Esophagus muscularis mucosa (tissue), 4 donors: ENCODE data around the gene CTDSPL. TPM values are rescaled to one million over a fixed set of nuclear protein-coding genes. Genes with fewer than 3 reads are reported as not detected.

Experiments used
- DNase-seq: peaks from one replicate; pipeline ENCODE4 v3.0.0-alpha.2; 2017; ENCODE audit errors: extremely low spot score
- H3K27ac ChIP-seq, 4 donors: fragments of 200-600 bp; sonication (generic); replicated peaks in 1 of 4; 1 replicate in 3 of 4; 2 replicates in 1 of 4; pipeline ENCODE4 v1.5.1; 2016 to 2019; ENCODE audit warnings: mild to moderate bottlenecking in 1 of 4
- H3K27me3 ChIP-seq, 4 donors: fragments of 200-600 bp; sonication (generic); one replicate each; pipeline versions ENCODE4 v1.5.1 to v1.6.0; 2016 to 2019
- H3K36me3 ChIP-seq, 4 donors: fragments of 200-600 bp; sonication (generic); one replicate each; pipeline ENCODE4 v1.5.1; 2016 to 2019
- H3K4me1 ChIP-seq, 4 donors: fragments of 200-600 bp; sonication (generic); one replicate each; pipeline ENCODE4 v1.5.1; 2016 to 2019
- H3K4me3 ChIP-seq, 4 donors: fragments of 200-600 bp; sonication (generic); 1 replicate in 2 of 4; 2 replicates in 2 of 4; pipeline ENCODE4 v1.5.1; 2016 to 2019; ENCODE audit warnings: mild to moderate bottlenecking in 4 of 4, moderate library complexity in 1 of 4
- H3K9me3 ChIP-seq, 4 donors: fragments of 200-600 bp; sonication (generic); 1 replicate in 3 of 4; 2 replicates in 1 of 4; pipeline ENCODE4 v1.5.1; 2016 to 2019
- EP300 ChIP-seq: sonication (generic); formaldehyde crosslinking; IDR thresholded peaks from one replicate; pipeline ENCODE4 v1.6.1; 2017; ENCODE audit warnings: antibody characterized with exemption
- POLR2A ChIP-seq: fragments of 450-650 bp; IDR thresholded peaks from one replicate; pipeline ENCODE4 v1.6.1; 2017; ENCODE audit warnings: antibody characterized with exemption, moderate library complexity, mild to moderate bottlenecking, low read depth
- POLR2AphosphoS5 ChIP-seq, 2 donors: sonication (generic); formaldehyde crosslinking; IDR thresholded peaks; one replicate each; pipeline ENCODE4 v1.6.1; 2017; ENCODE audit warnings: antibody characterized with exemption in 2 of 2
- WGBS: methylation state at CpG from one replicate; pipeline ENCODE4 v1.1.5; 2018; 5-methylcytosine and 5-hydroxymethylcytosine counted together
- intact Hi-C: fragments of 100-400 bp; cut with DNase I; formaldehyde crosslinking; loops from one replicate; pipeline ENCODE4 v1.15.1; 2023
- total RNA-seq, 4 donors: library from RNA; depleted of rRNA; stranded (reverse); fragments of >200 nt; gene quantifications; one replicate each; pipeline versions ENCODE4 v1.1.0 to v1.2.1, GENCODE V29; 2016
- TF ChIP-seq, protein P1 (sequence below), 3 experiments: fragments of 200-600 bp in 2 of 3; fragments of 450-650 bp in 1 of 3; sonication (generic) in 2 of 3; IDR thresholded peaks; one replicate each; pipeline ENCODE4 v1.5.1; 2017 to 2019; ENCODE audit warnings: antibody characterized with exemption in 3 of 3, mild to moderate bottlenecking in 2 of 3, moderate library complexity in 1 of 3

CTDSPL gene
- total RNA-seq, 4 donors from 2014 or later = 39.9 to 60.6 (median 54.6) TPM

DNA sequence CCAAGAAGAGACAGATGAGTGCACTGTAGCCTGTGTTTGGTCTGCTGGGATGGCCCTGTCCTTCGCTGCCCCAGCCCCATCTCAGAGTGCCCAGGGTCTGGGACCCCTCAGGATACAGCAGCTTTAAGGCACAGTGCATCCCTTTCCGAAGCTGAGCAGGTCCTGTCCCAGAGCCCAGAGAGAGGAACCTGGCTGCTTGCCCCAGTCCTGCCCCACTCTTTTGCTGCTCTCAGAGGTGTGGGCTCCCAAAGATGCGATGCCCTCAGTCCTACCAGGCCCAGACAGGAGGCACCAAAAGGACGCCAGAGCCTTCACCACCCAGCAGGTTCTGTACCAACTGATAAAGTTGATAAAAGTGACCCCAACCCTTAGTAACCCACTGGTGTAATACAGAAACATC, 159.5 kb downstream of the CTDSPL start:
- H3K4me1 ChIP-seq = peaks cover 10 to 23% (median 22%) of the 10 kb centered on the region in 4 donors
- H3K27ac ChIP-seq = no peak overlapping the region
- DNase-seq = no peak
- H3K4me3 ChIP-seq = no peak overlapping the region
- H3K36me3 ChIP-seq = peaks cover 10 to 42% (median 36%) of the 10 kb centered on the region in 4 donors
- intact Hi-C loops = no loop called here
- H3K9me3 ChIP-seq = peaks cover 0 to 5% (median 2%) of the 10 kb centered on the region in 4 donors
- 87% methylated on average over 4 of the region's 4 CpGs for WGBS
- no peak for TF ChIP-seq EP300
- TF ChIP-seq, protein P1, sequence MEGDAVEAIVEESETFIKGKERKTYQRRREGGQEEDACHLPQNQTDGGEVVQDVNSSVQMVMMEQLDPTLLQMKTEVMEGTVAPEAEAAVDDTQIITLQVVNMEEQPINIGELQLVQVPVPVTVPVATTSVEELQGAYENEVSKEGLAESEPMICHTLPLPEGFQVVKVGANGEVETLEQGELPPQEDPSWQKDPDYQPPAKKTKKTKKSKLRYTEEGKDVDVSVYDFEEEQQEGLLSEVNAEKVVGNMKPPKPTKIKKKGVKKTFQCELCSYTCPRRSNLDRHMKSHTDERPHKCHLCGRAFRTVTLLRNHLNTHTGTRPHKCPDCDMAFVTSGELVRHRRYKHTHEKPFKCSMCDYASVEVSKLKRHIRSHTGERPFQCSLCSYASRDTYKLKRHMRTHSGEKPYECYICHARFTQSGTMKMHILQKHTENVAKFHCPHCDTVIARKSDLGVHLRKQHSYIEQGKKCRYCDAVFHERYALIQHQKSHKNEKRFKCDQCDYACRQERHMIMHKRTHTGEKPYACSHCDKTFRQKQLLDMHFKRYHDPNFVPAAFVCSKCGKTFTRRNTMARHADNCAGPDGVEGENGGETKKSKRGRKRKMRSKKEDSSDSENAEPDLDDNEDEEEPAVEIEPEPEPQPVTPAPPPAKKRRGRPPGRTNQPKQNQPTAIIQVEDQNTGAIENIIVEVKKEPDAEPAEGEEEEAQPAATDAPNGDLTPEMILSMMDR (IDR thresholded peaks at IDR 0.05) = no peak
- no peak for TF ChIP-seq POLR2A
- TF ChIP-seq POLR2AphosphoS5 (IDR thresholded peaks at IDR 0.05) = no peak
- H3K27me3 ChIP-seq = no peaks in the 10 kb centered on the region

DNA sequence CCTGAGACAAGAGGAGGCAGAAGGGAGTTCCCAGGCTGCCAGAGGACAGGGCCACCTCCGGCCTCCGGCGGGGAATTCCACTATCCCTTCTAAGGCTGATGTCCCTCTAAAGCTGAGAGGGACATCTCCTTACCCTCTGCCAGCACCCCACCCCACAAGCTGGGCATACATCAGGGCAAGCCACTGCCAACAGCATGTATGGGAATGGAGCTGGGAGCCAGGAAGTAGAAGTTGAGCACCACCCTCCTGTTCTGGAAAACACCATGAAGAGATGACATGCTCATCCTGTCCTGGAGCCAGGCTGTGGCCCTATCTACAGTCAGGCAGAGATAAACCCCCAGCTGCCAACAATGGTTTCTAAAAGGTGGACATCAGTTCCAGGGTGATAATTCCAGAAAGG, 160.6 kb downstream of the CTDSPL start:
- Histone ChIP-seq H3K27ac (no peak overlapping the region), H3K36me3 (peaks cover under 1 to 31% (median 25%) of the 10 kb centered on the region in 4 donors), H3K27me3 (no peaks in the 10 kb centered on the region), H3K4me1 (peaks cover 10 to 30% (median 25%) of the 10 kb centered on the region in 4 donors), H3K9me3 (no peaks in the 10 kb centered on the region), H3K4me3 (no peak overlapping the region)
- DNase-seq = no peak
- 67% methylated on average over 3 of the region's 3 CpGs for WGBS
- intact Hi-C loops = no loop called here
- TF ChIP-seq, protein P1 (IDR thresholded peaks at IDR 0.05) = no peak
- TF ChIP-seq EP300 = no peak
- no peak for TF ChIP-seq POLR2A
- no peak for TF ChIP-seq POLR2AphosphoS5 (IDR thresholded peaks at IDR 0.05)

DNA sequence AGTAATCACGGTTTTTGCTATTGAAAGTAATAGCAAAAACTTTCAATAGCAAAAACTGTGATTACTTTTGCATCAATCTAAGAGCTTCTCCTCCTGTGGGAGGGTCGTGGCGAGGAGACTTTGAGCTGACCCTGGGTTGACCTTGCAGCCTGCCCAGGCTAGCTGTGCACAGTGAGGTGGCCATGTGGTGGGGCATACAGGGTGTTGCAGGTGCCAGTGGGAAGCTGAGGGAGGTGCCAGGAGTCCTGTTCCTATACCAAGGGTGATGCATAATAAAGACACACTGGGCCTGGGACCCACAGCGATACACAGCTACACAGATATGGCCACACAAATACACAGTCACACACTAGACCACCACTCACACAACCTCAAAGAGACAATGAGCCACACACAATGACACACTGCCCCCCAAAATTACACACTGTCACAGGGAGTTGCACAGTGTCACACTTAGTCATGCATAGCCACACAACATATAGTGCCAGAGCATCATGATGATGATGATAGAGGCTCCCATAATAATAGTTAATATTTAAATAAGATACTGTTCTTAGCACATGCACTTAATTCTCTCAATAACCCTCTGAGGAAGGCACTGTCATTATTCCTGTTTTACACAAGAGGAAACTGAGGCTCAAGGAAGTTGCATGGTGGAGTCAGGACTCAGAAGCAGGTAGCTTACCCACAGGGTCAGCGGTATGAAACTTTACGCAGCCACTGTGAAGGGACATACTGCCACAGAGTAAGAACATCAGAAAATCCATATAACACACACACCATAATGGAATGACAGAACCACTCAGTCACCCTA, 161.4 kb downstream of the CTDSPL start:
- WGBS = 88% methylated on average over 6 of the region's 6 CpGs

DNA sequence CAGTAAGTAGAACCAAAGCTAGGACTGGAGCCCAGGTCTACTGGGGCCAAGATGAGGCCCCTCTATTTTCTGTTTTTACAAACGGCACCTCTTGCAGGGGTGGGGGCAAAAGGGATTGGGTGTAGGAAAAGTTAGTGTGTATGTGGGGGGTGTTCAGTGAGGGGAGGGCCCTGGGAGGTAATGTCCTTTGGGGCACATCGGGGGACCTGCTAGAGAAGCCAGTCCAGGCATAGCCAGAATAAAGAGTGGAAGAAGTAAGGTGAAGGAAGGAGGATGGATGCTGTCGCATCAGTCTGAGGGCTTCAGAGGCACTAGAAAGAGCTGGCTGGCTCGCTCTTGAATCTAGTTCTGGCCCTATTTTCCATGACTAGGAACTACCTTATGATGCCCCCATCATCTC, 165.2 kb downstream of the CTDSPL start:
- Histone ChIP-seq H3K9me3 (no peaks in the 10 kb centered on the region), H3K36me3 (no peaks in the 10 kb centered on the region), H3K27me3 (no peaks in the 10 kb centered on the region), H3K4me1 (peaks cover 32 to 67% (median 62%) of the 10 kb centered on the region in 4 donors), H3K27ac (peak overlapping the region; percentile 91 to 95 (median 94)), H3K4me3 (no peak overlapping the region)
- TF ChIP-seq POLR2AphosphoS5 (IDR thresholded peaks at IDR 0.05) (no peak), POLR2A (no peak), EP300 (no peak)
- TF ChIP-seq, protein P1 (IDR thresholded peaks at IDR 0.05) = no peak
- no peak for DNase-seq
- WGBS = 74% methylated on average over 4 of the region's 4 CpGs
- intact Hi-C loops = no loop called here

More for the DNA sequence above, 161.4 kb downstream of the CTDSPL start:
- no peaks in the 10 kb centered on the region for H3K9me3 ChIP-seq
- intact Hi-C loops = no loop called here
- H3K4me3 ChIP-seq = peak overlapping the region in 1 of 4 donors; percentile 70
- peaks cover 0 to 23% (median 17%) of the 10 kb centered on the region in 4 donors for H3K36me3 ChIP-seq
- H3K4me1 ChIP-seq = peaks cover 10 to 31% (median 26%) of the 10 kb centered on the region in 4 donors
- no peak for DNase-seq
- H3K27me3 ChIP-seq = no peaks in the 10 kb centered on the region
- TF ChIP-seq POLR2AphosphoS5 (IDR thresholded peaks at IDR 0.05) (no peak), EP300 (no peak), POLR2A (no peak)
- TF ChIP-seq, protein P1 (IDR thresholded peaks at IDR 0.05) = no peak
- peak overlapping the region in 3 of 4 donors; percentile 91 to 95 (median 94) for H3K27ac ChIP-seq
